Epithelial cell of esophagus (primary cell): ENCODE data around the gene NEK6.

Experiments
- DNase-seq: peaks from one replicate; pipeline ENCODE4 v3.0.0; 2010; ENCODE audit warnings: low read depth
- H3K4me3 ChIP-seq: 2 replicates; pipeline ENCODE4 v1.5.1; 2011; ENCODE audit warnings: mild to moderate bottlenecking, low read length, control low read depth
- TF ChIP-seq, protein P1 (sequence below): IDR thresholded peaks from 2 replicates; pipeline ENCODE4 v1.5.1; 2011; ENCODE audit warnings: low read depth, mild to moderate bottlenecking, low read length, control low read depth, inconsistent platforms; ENCODE audit not compliant: insufficient read depth; ENCODE audit errors: missing control alignments

NEK6 gene

DNA sequence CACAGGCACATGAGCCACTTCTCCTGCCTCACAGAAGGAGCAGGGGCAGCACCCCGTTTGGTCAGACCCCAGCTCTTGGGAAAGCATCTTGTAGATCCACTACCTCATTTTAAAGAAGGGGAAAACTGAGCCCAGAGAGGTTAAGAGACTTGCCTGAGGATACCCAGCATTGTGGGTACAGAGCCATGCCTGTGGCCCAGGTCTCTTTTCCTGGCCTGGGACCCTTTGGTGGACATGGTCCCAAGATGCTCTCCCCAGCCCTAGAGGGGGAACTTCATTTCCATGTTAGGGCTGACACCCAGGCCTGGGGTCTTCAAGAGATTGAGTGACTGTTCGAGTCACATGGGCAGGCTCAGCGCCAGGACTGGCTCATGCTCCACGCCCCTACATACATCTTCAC, 64.2 kb downstream of the NEK6 start:
- H3K4me3 ChIP-seq = no peak overlapping the region
- TF ChIP-seq, protein P1, sequence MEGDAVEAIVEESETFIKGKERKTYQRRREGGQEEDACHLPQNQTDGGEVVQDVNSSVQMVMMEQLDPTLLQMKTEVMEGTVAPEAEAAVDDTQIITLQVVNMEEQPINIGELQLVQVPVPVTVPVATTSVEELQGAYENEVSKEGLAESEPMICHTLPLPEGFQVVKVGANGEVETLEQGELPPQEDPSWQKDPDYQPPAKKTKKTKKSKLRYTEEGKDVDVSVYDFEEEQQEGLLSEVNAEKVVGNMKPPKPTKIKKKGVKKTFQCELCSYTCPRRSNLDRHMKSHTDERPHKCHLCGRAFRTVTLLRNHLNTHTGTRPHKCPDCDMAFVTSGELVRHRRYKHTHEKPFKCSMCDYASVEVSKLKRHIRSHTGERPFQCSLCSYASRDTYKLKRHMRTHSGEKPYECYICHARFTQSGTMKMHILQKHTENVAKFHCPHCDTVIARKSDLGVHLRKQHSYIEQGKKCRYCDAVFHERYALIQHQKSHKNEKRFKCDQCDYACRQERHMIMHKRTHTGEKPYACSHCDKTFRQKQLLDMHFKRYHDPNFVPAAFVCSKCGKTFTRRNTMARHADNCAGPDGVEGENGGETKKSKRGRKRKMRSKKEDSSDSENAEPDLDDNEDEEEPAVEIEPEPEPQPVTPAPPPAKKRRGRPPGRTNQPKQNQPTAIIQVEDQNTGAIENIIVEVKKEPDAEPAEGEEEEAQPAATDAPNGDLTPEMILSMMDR = no peak
- no peak for DNase-seq

DNA sequence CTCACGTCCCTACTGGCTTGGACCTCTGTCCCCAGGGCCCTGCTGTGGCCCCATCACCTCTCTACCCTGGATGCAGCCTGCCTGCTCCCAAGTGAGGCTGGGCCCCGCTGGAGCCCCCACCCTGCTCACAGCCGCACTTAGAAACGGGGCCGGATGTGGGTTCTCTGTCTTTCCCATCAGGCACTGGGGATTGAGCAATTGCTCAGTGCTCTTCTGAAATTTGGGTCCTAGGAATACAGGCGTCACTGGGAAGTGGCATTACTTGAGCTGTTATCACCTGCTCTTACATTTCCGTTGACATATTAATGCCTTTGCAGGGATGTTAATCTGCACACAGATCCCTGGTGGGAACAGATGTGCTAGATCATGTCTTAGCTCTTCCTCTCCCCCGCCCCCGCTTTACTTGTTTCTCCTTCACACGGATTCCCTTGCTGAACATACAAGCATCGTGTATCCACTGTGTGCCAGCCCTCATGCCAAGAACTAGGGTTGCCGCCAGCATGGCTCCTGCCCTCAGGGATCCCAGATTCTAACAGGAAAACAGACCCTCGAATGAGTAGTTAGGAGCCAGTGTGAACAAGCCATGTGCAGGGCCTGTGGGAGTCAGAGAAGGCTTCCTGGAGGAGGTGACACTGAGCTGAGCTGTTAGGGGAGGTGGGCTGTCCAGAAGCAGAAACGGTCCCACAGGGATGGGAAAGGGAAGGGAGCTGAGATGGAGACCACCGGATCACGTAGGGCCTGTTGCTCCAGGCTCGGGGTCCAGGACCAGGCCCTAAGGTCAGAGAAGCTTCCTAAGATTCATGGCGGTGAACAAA, 65.1 kb downstream of the NEK6 start:
- TF ChIP-seq, protein P1 = no peak
- DNase-seq = no peak
- H3K4me3 ChIP-seq = no peak overlapping the region

DNA sequence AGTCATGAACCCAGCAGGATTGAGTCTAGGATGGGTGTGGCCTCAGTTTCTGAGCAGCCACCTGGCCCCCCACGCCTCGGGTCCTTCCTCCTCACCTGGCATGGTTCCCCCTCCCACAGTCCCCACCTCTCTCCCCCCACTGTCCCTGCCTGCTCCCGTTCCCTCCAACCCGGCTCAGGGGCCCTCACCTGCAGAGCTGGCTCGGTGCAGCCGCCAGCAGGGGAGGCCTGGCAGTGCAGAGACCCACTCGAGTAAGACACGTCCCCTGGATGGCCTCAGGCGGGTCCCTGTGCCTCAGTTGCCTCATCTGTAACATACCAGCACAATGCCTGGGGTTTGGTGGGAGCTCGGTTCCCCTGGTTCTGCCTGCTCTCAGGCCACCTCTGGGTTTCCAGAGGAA, 66.2 kb downstream of the NEK6 start:
- DNase-seq = no peak
- no peak overlapping the region for H3K4me3 ChIP-seq
- TF ChIP-seq, protein P1 = no peak

DNA sequence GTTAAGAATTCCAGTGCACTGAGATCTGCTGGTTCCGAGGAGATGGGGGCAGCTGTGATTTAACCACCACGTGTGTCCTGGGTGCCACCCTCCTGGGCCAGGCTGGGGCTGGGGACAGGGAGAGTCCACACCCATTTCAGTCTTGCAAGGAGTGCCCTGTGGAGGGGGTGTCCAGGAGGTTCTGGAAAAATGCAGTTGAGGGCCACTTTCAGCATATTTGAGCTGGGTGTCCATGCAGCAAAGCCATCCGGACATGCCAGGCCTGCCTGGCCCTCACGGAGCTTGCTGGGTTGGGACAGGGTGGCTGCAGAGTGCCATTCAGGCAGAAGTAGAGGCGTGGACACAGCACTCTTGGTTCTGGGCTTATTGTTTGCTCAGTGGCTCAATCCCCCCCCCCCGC, 68.1 kb downstream of the NEK6 start:
- no peak for DNase-seq
- TF ChIP-seq, protein P1 = no peak
- no peak overlapping the region for H3K4me3 ChIP-seq

DNA sequence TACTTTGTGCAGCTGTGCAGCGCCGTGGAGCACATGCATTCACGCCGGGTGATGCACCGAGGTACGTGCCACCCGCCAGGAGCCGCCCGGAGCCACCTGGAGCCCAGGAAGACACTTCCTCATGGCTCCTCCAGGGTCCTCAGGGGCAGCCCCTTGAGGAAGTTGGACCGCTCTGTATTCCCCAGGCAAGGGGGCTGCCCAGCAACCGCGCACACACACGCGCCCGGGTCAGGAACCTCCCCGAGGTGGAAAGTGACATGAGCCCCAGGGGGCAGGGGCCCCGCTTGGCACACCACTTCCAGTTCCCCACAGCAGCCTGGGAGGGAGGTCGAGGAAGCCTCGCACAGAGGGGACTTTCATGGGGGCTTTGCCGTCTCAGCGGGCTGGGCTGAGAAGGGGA, 68.6 kb downstream of the NEK6 start:
- DNase-seq = no peak
- TF ChIP-seq, protein P1 = no peak
- no peak overlapping the region for H3K4me3 ChIP-seq

DNA sequence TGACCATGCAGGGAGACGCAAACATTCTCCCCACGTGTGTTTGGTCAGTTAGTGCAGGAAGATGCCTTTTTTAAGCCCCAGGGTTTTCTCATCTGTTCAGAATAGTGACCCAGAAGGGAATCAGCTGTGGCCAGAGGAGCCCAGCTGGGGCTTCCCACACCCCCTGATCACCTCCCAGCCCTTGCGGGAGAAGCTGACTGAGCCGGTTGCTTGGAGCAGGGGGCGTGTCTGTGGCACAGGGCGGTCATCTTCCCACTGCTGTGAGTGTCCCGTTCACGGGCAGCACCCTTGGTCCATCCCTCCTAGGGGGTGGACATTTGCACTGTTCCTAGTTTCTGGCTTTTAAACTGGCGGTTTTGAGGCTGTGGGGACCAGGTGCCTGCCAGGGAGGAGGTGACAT, 69.7 kb downstream of the NEK6 start:
- H3K4me3 ChIP-seq = no peak overlapping the region
- TF ChIP-seq, protein P1 = no peak
- no peak for DNase-seq

DNA sequence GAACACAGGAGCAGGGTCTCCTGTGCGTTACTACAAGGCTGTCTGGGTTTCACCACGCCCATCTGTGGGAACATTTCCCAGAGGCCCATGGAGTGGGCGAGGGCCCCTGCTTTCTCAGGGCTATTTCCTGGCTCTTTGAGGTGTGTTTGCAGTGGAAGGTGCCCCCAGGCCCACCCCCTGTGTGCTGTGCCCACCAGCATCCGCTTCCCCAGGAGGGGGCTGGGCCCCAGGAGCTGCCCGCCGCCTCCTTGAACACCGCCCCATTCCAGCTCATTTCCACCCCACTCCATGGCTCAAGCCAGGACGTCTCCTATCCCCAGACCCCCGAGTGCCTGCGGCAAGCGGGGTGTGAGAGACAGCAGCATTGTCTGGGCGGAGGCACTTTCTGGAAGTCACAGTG, 70.5 kb downstream of the NEK6 start:
- TF ChIP-seq, protein P1 = no peak

More for the DNA sequence above, 70.5 kb downstream of the NEK6 start:
- H3K4me3 ChIP-seq = no peak overlapping the region
- DNase-seq = no peak
